ENCODE results near the gene NTM. TPM values are rescaled to one million over a fixed set of nuclear protein-coding genes. Genes with fewer than 3 reads are reported as not detected.

NTM gene
- total RNA-seq, 1 donor from 2014 or later: not detected

DNA sequence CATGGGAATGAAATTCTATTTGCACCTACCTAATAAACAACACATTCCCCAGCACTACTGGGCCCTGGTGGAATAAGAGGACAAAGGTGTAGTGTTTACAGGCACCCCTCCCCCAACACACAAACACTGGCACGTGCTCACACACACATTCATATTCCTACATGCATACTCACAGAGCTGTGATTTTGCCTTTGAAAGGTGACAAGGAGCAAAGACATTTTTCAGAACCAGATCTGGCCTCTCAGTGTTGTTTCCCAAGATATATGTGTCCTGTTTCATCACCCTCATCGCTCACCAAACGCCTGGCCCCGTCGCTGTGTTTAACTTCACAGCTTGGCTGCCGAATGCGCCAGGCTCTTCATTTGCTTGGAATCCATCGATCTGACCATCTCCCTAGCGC is 292.6 kb downstream of the NTM start:
- Mint-ChIP-seq H3K27me3 (peaks cover 4% of the 10 kb centered on the region), H3K4me3 (no peak overlapping the region), H3K27ac (no peak overlapping the region), H3K4me1 (no peaks in the 10 kb centered on the region), H3K9me3 (no peaks in the 10 kb centered on the region), H3K36me3 (ENCODE audit: low read depth) (no peaks in the 10 kb centered on the region)
- POLR2A ChIA-PET: no interaction called here
- CTCF ChIA-PET: no interaction called here
- no peak for DNase-seq
- no peak for ATAC-seq (ENCODE audit: low read depth)
- TF ChIP-seq, protein P1, sequence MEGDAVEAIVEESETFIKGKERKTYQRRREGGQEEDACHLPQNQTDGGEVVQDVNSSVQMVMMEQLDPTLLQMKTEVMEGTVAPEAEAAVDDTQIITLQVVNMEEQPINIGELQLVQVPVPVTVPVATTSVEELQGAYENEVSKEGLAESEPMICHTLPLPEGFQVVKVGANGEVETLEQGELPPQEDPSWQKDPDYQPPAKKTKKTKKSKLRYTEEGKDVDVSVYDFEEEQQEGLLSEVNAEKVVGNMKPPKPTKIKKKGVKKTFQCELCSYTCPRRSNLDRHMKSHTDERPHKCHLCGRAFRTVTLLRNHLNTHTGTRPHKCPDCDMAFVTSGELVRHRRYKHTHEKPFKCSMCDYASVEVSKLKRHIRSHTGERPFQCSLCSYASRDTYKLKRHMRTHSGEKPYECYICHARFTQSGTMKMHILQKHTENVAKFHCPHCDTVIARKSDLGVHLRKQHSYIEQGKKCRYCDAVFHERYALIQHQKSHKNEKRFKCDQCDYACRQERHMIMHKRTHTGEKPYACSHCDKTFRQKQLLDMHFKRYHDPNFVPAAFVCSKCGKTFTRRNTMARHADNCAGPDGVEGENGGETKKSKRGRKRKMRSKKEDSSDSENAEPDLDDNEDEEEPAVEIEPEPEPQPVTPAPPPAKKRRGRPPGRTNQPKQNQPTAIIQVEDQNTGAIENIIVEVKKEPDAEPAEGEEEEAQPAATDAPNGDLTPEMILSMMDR (IDR thresholded peaks at IDR 0.05): no peak
- intact Hi-C loops (cut with micrococcal nuclease): no loop called here

GRCh38 chr11:131663405-131664200 is 293.2 kb downstream of the NTM start:
- no peak overlapping the region for H3K4me3 Mint-ChIP-seq
- no peaks in the 10 kb centered on the region for H3K9me3 Mint-ChIP-seq
- TF ChIP-seq, protein P1 (IDR thresholded peaks at IDR 0.05): no peak
- H3K27ac Mint-ChIP-seq: no peak overlapping the region
- H3K27me3 Mint-ChIP-seq: peaks cover 4% of the 10 kb centered on the region
- ATAC-seq (ENCODE audit: low read depth): no peak
- intact Hi-C loops (cut with micrococcal nuclease): no loop called here
- ChIA-PET CTCF (no interaction called here), POLR2A (no interaction called here)
- no peaks in the 10 kb centered on the region for H3K36me3 Mint-ChIP-seq (ENCODE audit: low read depth)
- H3K4me1 Mint-ChIP-seq: peaks cover 2% of the 10 kb centered on the region
- DNase-seq: no peak

GRCh38 chr11:131664293-131664692 is 293.9 kb downstream of the NTM start:
- Mint-ChIP-seq H3K27ac (no peak overlapping the region), H3K9me3 (no peaks in the 10 kb centered on the region), H3K4me1 (peaks cover 6% of the 10 kb centered on the region), H3K36me3 (ENCODE audit: low read depth) (no peaks in the 10 kb centered on the region), H3K27me3 (peaks cover 4% of the 10 kb centered on the region), H3K4me3 (no peak overlapping the region)
- DNase-seq (no peak), ATAC-seq (ENCODE audit: low read depth) (no peak)
- ChIA-PET POLR2A (no interaction called here), CTCF (no interaction called here)
- TF ChIP-seq, protein P1 (IDR thresholded peaks at IDR 0.05): no peak
- intact Hi-C loops (cut with micrococcal nuclease): no loop called here

- no peak overlapping the region for H3K27ac Mint-ChIP-seq
- DNase-seq: no peak
- ChIA-PET CTCF (no interaction called here), POLR2A (no interaction called here)
- no peak for ATAC-seq (ENCODE audit: low read depth)
- TF ChIP-seq, protein P1 (IDR thresholded peaks at IDR 0.05): no peak
- intact Hi-C loops (cut with micrococcal nuclease): no loop called here
- no peaks in the 10 kb centered on the region for H3K36me3 Mint-ChIP-seq (ENCODE audit: low read depth)
- H3K9me3 Mint-ChIP-seq: no peaks in the 10 kb centered on the region
- H3K27me3 Mint-ChIP-seq: peaks cover 4% of the 10 kb centered on the region
- no peak overlapping the region for H3K4me3 Mint-ChIP-seq
- H3K4me1 Mint-ChIP-seq: peaks cover 6% of the 10 kb centered on the region
Measured at GRCh38 chr11:131664816-131665215, 294.4 kb downstream of the NTM start.

- CTCF ChIA-PET: no interaction called here
- TF ChIP-seq, protein P1 (IDR thresholded peaks at IDR 0.05): no peak
- H3K4me3 Mint-ChIP-seq: no peak overlapping the region
- H3K9me3 Mint-ChIP-seq: no peaks in the 10 kb centered on the region
- POLR2A ChIA-PET: no interaction called here
- peaks cover 6% of the 10 kb centered on the region for H3K4me1 Mint-ChIP-seq
- DNase-seq (no peak), ATAC-seq (ENCODE audit: low read depth) (no peak)
- intact Hi-C loops (cut with micrococcal nuclease): no loop called here
- H3K27ac Mint-ChIP-seq: no peak overlapping the region
- H3K36me3 Mint-ChIP-seq (ENCODE audit: low read depth): no peaks in the 10 kb centered on the region
- H3K27me3 Mint-ChIP-seq: peaks cover 4% of the 10 kb centered on the region
Measured at GRCh38 chr11:131665344-131665968, 295.0 kb downstream of the NTM start.
